ENCODE measurements around the gene BCAN.

Gene BCAN

DNA sequence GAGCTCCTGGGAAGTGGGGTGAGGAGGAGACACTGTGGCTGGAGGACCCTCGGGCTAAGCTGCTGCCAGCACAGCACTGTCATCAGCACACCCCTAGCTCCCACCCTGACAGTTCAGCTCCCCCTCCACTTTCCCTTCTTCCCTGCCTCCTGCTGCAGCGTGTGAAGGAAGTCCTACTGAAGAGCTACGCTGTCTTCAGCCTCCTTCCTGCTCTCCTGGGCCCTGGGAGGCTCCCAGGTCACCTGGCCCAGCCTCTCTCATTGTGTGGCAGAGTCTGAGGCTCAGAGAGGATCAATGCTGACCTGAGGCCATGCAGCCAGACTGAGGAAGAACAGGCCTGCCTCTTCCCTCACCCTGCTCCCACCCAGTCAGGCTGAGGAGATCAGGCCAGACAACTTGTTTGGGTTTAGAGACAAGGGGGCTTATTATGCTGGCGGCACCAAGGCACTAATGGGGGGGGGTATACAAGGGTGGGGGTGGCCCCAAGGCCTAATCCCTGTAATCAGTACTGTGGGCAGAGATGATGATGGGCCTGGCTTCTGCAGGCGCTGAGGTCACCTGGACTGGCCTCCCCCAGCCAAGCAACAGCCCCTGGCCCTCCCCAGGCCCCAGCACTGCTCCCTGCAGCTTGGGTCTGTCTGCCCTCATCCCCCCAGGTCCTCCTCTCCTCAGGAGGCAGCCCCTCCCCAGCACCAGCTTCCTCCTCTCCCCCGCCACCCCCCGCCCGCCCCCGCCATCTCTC is 26.2 kb downstream of the BCAN start:
- Histone ChIP-seq H3K4me2 (ENCODE audit: low read length, poor library complexity, severe bottlenecking) (no peak overlapping the region), H3K9ac (ENCODE audit: low read length) (peak overlapping the region; percentile 67), H3K14ac (ENCODE audit: low read length in 2 of 2) (peak overlapping the region in 1 of 2 experiments; percentile 69), H2AFZ (ENCODE audit: low read depth, low read length) (no peak overlapping the region), H2BK120ac (ENCODE audit: low read depth, low read length) (peak overlapping the region; percentile 74), H2BK5ac (ENCODE audit: low read depth, low read length, poor library complexity, severe bottlenecking) (no peak overlapping the region), H2BK15ac (ENCODE audit: low read depth, poor library complexity, severe bottlenecking) (no peak overlapping the region), H3K9me3 (ENCODE audit: control insufficient read depth, low read length) (no peaks in the 10 kb centered on the region), H4K91ac (ENCODE audit: low read length) (peak overlapping the region; percentile 71), H2BK12ac (ENCODE audit: low read length in 2 of 2) (peak overlapping the region; percentile 4 to 96), H3K79me1 (replicated peaks; ENCODE audit: low read length, poor library complexity, severe bottlenecking) (peaks cover 5% of the 10 kb centered on the region), H3K36me3 (ENCODE audit: control insufficient read depth in 1 of 2, insufficient read depth in 2 of 2, low read depth in 1 of 2, low read length in 2 of 2) (peaks cover 23 to 32% of the 10 kb centered on the region in 2 experiments), H3K27ac (ENCODE audit: low read length, poor library complexity, severe bottlenecking) (no peak overlapping the region), H3K4me1 (ENCODE audit: control insufficient read depth, insufficient read depth, low read depth, low read length) (peaks cover 40% of the 10 kb centered on the region), H4K8ac (ENCODE audit: low read length) (peak overlapping the region; percentile 93), H2AK5ac (ENCODE audit: low read length, severe bottlenecking) (no peak overlapping the region), H3K27me3 (ENCODE audit: control insufficient read depth in 1 of 2, insufficient read depth in 1 of 2, low read length in 2 of 2) (no peaks in the 10 kb centered on the region), H3K18ac (ENCODE audit: low read depth in 1 of 2, low read length in 2 of 2) (peak overlapping the region; percentile 65 to 97), H3K4me3 (ENCODE audit: insufficient read depth in 1 of 2, low read depth in 1 of 2, low read length in 2 of 2) (no peak overlapping the region), H3K23ac (ENCODE audit: low read length in 2 of 2) (no peak overlapping the region), H3K4ac (ENCODE audit: low read depth in 1 of 2, low read length in 2 of 2) (peak overlapping the region; percentile 68 to 90)
- no peak for DNase-seq
- 67% methylated on average over 7 of the region's 9 CpGs for WGBS

DNA sequence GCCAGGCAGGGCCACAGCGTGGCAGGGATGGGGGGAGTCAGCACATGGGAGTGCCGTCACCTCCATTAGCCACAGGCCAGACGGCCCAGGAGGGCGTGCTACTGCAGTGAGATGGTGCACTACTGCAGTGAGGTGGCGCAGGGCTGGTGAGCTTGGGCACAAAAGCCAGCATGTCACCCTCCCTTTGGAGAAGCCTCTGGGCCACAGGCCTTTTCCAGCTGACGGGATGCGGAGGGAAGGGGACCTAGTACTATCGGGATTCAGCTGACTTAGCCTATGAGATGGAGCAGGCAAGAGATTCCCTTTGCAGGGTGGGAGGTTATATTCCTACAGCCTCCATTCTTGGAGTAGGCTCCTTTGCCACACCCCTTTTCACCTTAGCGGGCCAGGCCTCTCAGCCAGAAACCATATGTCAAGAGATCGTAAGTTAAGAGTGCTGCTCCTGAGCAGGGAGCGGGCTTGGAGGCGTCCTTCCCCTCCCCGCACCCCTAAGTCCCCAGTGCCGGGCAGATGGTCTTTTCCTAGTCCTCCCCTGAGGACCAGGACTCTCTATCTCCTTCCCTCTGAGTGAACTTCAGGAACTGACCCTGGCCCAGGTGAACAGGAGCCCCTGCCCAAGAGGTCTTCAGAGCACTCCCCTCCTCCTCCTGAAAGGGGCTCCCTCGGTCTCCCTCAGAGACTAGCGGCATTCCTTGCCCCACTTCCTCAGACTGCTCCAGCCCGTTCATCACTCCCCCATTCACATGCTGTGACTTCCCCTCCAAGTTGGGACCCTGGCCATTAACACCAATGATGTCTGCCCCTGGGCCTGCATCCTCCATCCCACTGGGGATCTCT is 27.1 kb downstream of the BCAN start:
- Histone ChIP-seq H3K79me1 (replicated peaks; ENCODE audit: low read length, poor library complexity, severe bottlenecking) (peaks cover 9% of the 10 kb centered on the region), H3K14ac (ENCODE audit: low read length in 2 of 2) (peak overlapping the region in 1 of 2 experiments; percentile 89), H2BK12ac (ENCODE audit: low read length in 2 of 2) (peak overlapping the region; percentile 43 to 94), H4K8ac (ENCODE audit: low read length) (peak overlapping the region; percentile 76), H3K4me3 (ENCODE audit: insufficient read depth in 1 of 2, low read depth in 1 of 2, low read length in 2 of 2) (no peak overlapping the region), H3K4me1 (ENCODE audit: control insufficient read depth, insufficient read depth, low read depth, low read length) (peaks cover 41% of the 10 kb centered on the region), H3K9ac (ENCODE audit: low read length) (no peak overlapping the region), H4K91ac (ENCODE audit: low read length) (peak overlapping the region; percentile 91), H3K36me3 (ENCODE audit: control insufficient read depth in 1 of 2, insufficient read depth in 2 of 2, low read depth in 1 of 2, low read length in 2 of 2) (peaks cover 29 to 39% of the 10 kb centered on the region in 2 experiments), H3K18ac (ENCODE audit: low read depth in 1 of 2, low read length in 2 of 2) (peak overlapping the region; percentile 73 to 97), H2BK120ac (ENCODE audit: low read depth, low read length) (no peak overlapping the region), H3K4me2 (ENCODE audit: low read length, poor library complexity, severe bottlenecking) (no peak overlapping the region), H3K27ac (ENCODE audit: low read length, poor library complexity, severe bottlenecking) (no peak overlapping the region), H2AK5ac (ENCODE audit: low read length, severe bottlenecking) (no peak overlapping the region), H3K27me3 (ENCODE audit: control insufficient read depth in 1 of 2, insufficient read depth in 1 of 2, low read length in 2 of 2) (no peaks in the 10 kb centered on the region), H2BK5ac (ENCODE audit: low read depth, low read length, poor library complexity, severe bottlenecking) (no peak overlapping the region), H3K9me3 (ENCODE audit: control insufficient read depth, low read length) (no peaks in the 10 kb centered on the region), H3K23ac (ENCODE audit: low read length in 2 of 2) (peak overlapping the region in 1 of 2 experiments; percentile 71), H2BK15ac (ENCODE audit: low read depth, poor library complexity, severe bottlenecking) (peak overlapping the region; percentile 63), H3K4ac (ENCODE audit: low read depth in 1 of 2, low read length in 2 of 2) (peak overlapping the region in 1 of 2 experiments; percentile 4), H2AFZ (ENCODE audit: low read depth, low read length) (no peak overlapping the region)
- 62% methylated on average over 17 of the region's 17 CpGs for WGBS
- no peak for DNase-seq

DNA sequence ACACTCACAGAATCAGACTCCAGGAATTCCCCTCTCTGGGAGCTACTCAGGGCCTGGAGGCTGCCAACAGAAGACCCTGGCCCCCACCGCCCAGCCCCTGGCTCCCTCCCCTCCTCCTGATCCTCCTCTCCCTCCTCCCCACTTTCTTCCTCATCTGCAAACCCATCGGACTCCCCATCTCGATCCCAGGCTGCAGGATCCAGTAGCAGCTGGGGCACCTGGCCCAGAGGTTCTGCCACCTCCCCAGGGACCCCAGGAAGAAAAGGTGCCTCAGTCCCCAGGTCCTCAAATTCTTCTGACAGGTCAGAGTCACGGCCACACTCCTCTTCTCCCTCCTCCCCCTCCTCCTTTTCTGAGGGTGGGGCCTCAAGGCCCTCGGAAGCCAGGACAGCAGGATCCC is 27.9 kb downstream of the BCAN start:
- Histone ChIP-seq H3K27ac (ENCODE audit: low read length, poor library complexity, severe bottlenecking) (no peak overlapping the region), H3K4me1 (ENCODE audit: control insufficient read depth, insufficient read depth, low read depth, low read length) (peaks cover 40% of the 10 kb centered on the region), H2BK15ac (ENCODE audit: low read depth, poor library complexity, severe bottlenecking) (peak overlapping the region; percentile 63), H3K4me2 (ENCODE audit: low read length, poor library complexity, severe bottlenecking) (no peak overlapping the region), H3K79me1 (replicated peaks; ENCODE audit: low read length, poor library complexity, severe bottlenecking) (peaks cover 10% of the 10 kb centered on the region), H2BK12ac (ENCODE audit: low read length in 2 of 2) (peak overlapping the region in 1 of 2 experiments; percentile 45), H3K4me3 (ENCODE audit: insufficient read depth in 1 of 2, low read depth in 1 of 2, low read length in 2 of 2) (no peak overlapping the region), H3K9me3 (ENCODE audit: control insufficient read depth, low read length) (no peaks in the 10 kb centered on the region), H4K8ac (ENCODE audit: low read length) (no peak overlapping the region), H2AFZ (ENCODE audit: low read depth, low read length) (no peak overlapping the region), H3K18ac (ENCODE audit: low read depth in 1 of 2, low read length in 2 of 2) (peak overlapping the region in 1 of 2 experiments; percentile 51), H2BK120ac (ENCODE audit: low read depth, low read length) (no peak overlapping the region), H3K14ac (ENCODE audit: low read length in 2 of 2) (no peak overlapping the region), H3K9ac (ENCODE audit: low read length) (no peak overlapping the region), H3K4ac (ENCODE audit: low read depth in 1 of 2, low read length in 2 of 2) (no peak overlapping the region), H3K23ac (ENCODE audit: low read length in 2 of 2) (peak overlapping the region in 1 of 2 experiments; percentile 74), H2BK5ac (ENCODE audit: low read depth, low read length, poor library complexity, severe bottlenecking) (no peak overlapping the region), H2AK5ac (ENCODE audit: low read length, severe bottlenecking) (peak overlapping the region; percentile 45), H4K91ac (ENCODE audit: low read length) (no peak overlapping the region), H3K36me3 (ENCODE audit: control insufficient read depth in 1 of 2, insufficient read depth in 2 of 2, low read depth in 1 of 2, low read length in 2 of 2) (peaks cover 32 to 45% of the 10 kb centered on the region in 2 experiments), H3K27me3 (ENCODE audit: control insufficient read depth in 1 of 2, insufficient read depth in 1 of 2, low read length in 2 of 2) (no peaks in the 10 kb centered on the region)
- DNase-seq, result no peak
- WGBS, result 47% methylated on average over 5 of the region's 5 CpGs

DNA sequence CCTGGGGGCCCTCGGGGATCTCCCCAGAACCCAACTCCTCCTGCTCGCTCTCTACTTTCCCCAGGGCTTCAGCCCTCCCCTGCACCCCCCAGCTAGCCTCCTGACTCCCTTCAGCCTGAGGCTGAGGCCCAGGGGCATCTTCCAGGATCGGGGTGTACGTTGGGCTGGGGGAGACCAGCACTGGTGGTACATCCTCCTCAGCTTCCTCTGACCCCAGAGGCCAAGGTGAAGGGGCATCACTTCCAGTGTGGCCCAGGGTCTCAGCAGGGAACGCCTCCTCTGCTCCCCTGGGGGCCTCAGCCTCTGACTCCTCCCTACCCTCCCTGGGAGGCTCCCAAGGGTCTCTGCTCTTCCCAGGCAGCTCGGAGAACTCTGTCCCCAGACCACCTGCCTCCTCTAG is 28.4 kb downstream of the BCAN start:
- Histone ChIP-seq H3K4ac (ENCODE audit: low read depth in 1 of 2, low read length in 2 of 2) (no peak overlapping the region), H3K4me2 (ENCODE audit: low read length, poor library complexity, severe bottlenecking) (no peak overlapping the region), H2BK120ac (ENCODE audit: low read depth, low read length) (no peak overlapping the region), H2AFZ (ENCODE audit: low read depth, low read length) (no peak overlapping the region), H2AK5ac (ENCODE audit: low read length, severe bottlenecking) (no peak overlapping the region), H2BK12ac (ENCODE audit: low read length in 2 of 2) (no peak overlapping the region), H3K79me1 (replicated peaks; ENCODE audit: low read length, poor library complexity, severe bottlenecking) (peaks cover 13% of the 10 kb centered on the region), H3K18ac (ENCODE audit: low read depth in 1 of 2, low read length in 2 of 2) (no peak overlapping the region), H3K4me1 (ENCODE audit: control insufficient read depth, insufficient read depth, low read depth, low read length) (peaks cover 41% of the 10 kb centered on the region), H3K27me3 (ENCODE audit: control insufficient read depth in 1 of 2, insufficient read depth in 1 of 2, low read length in 2 of 2) (no peaks in the 10 kb centered on the region), H4K8ac (ENCODE audit: low read length) (no peak overlapping the region), H3K4me3 (ENCODE audit: insufficient read depth in 1 of 2, low read depth in 1 of 2, low read length in 2 of 2) (no peak overlapping the region), H2BK5ac (ENCODE audit: low read depth, low read length, poor library complexity, severe bottlenecking) (no peak overlapping the region), H3K23ac (ENCODE audit: low read length in 2 of 2) (no peak overlapping the region), H3K9me3 (ENCODE audit: control insufficient read depth, low read length) (no peaks in the 10 kb centered on the region), H2BK15ac (ENCODE audit: low read depth, poor library complexity, severe bottlenecking) (peak overlapping the region; percentile 15), H3K27ac (ENCODE audit: low read length, poor library complexity, severe bottlenecking) (no peak overlapping the region), H3K14ac (ENCODE audit: low read length in 2 of 2) (no peak overlapping the region), H3K36me3 (ENCODE audit: control insufficient read depth in 1 of 2, insufficient read depth in 2 of 2, low read depth in 1 of 2, low read length in 2 of 2) (peaks cover 32 to 50% of the 10 kb centered on the region in 2 experiments), H4K91ac (ENCODE audit: low read length) (no peak overlapping the region), H3K9ac (ENCODE audit: low read length) (no peak overlapping the region)
- WGBS, result 89% methylated on average over 3 of the region's 6 CpGs
- no peak for DNase-seq
